Activated B cell treated with CpG ODN at 0.5 μM for 24 hours (primary cell): ENCODE measurements around the gene OR2A14. TPM values are rescaled to one million over a fixed set of nuclear protein-coding genes. Genes with fewer than 3 reads are reported as not detected.

Experiments
- ATAC-seq: fragments of 200-7000 bp; cut with Tn5 transposase; one replicate; pipeline ENCODE4 v1.10.0; 2021; ENCODE audit warnings: low read depth, mild to moderate bottlenecking, moderate library complexity
- CTCF ChIA-PET: fragments of 350-600 bp; sonication (Branson Sonifier 250); formaldehyde crosslinking; loops from one replicate; lab custom pipeline; 2021; ENCODE audit warnings: antibody characterized with exemption; lab: Charles Lee
- POLR2A ChIA-PET: fragments of 350-600 bp; sonication (Branson Sonifier 250); formaldehyde crosslinking; loops from one replicate; lab custom pipeline; 2021; ENCODE audit warnings: antibody characterized with exemption; lab: Charles Lee
- DNase-seq: peaks from one replicate; pipeline ENCODE4 v3.0.0; 2022
- H3K27ac Mint-ChIP-seq: one replicate; pipeline ENCODE4 v1.8.0; 2020; ENCODE audit warnings: mixed read lengths
- H3K27me3 Mint-ChIP-seq: one replicate; pipeline ENCODE4 v1.8.0; 2021; ENCODE audit warnings: mixed read lengths
- H3K36me3 Mint-ChIP-seq: one replicate; pipeline ENCODE4 v1.8.0; 2021; ENCODE audit warnings: low read depth, mixed read lengths
- H3K4me1 Mint-ChIP-seq: one replicate; pipeline ENCODE4 v1.8.0; 2021; ENCODE audit warnings: mixed read lengths
- H3K4me3 Mint-ChIP-seq: one replicate; pipeline ENCODE4 v1.8.0; 2020; ENCODE audit warnings: mild to moderate bottlenecking, mixed read lengths
- H3K9me3 Mint-ChIP-seq: one replicate; pipeline ENCODE4 v1.8.0; 2020; ENCODE audit warnings: mixed read lengths
- intact Hi-C: fragments of 100-400 bp; cut with micrococcal nuclease; formaldehyde crosslinking; loops from one replicate; pipeline ENCODE4 v1.15.1; 2024
- total RNA-seq: library from RNA; stranded (reverse); gene quantifications from 2 replicates; pipeline ENCODE4 v1.2.3, GENCODE V29; 2022
- TF ChIP-seq, protein P1 (sequence below): fragments of 200-600 bp; IDR thresholded peaks from one replicate; pipeline ENCODE4 v1.8.0; 2022; ENCODE audit warnings: antibody characterized with exemption, mild to moderate bottlenecking

Gene OR2A14
- total RNA-seq, 1 donor from 2014 or later, result not detected

DNA sequence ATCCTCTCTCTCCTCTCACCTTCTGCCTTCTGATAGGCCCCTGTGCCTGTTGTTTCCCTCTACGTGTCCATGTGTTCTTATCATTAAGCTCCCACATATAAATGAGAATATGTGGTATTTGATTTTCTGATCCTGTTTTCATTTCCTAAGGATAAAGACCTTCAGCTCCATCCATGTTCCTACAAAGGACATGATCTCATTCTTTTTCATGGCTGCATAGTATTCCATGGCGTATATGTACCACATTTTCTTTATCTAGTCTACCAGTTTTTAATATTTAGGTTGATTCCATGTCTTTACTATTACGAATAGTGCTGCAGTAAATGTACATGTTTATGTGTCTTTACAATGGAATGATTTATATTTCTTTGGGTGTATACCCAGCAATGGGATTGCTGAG lies 32.3 kb upstream of the OR2A14 start:
- no peak for ATAC-seq

DNA sequence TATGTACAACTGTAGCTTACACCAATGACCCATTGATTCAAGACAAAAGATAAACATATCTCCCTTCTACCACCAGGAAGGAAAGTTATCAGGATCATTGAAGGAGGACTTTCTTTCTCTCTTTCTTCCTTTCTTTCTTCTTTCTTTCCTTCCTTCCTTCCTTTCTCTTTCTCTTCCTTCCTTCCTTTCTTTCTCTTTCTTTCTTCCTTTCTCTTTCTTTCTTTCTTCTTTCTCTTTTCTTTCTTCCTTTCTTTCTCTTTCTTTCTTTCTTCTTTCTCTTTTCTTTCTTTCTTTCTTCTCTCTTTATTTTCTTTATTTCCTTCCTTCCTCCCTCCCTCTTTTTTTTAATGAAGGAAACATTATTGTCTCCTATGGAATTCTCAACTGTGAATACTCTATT lies 24.2 kb upstream of the OR2A14 start:
- CTCF ChIA-PET, result no interaction called here
- intact Hi-C loops, result no loop called here
- no peak overlapping the region for H3K27ac Mint-ChIP-seq
- DNase-seq, result no peak
- POLR2A ChIA-PET, result no interaction called here
- H3K4me3 Mint-ChIP-seq, result no peak overlapping the region
- H3K36me3 Mint-ChIP-seq, result no peaks in the 10 kb centered on the region
- H3K9me3 Mint-ChIP-seq, result peaks cover 1% of the 10 kb centered on the region
- peaks cover 9% of the 10 kb centered on the region for H3K27me3 Mint-ChIP-seq
- TF ChIP-seq, protein P1, sequence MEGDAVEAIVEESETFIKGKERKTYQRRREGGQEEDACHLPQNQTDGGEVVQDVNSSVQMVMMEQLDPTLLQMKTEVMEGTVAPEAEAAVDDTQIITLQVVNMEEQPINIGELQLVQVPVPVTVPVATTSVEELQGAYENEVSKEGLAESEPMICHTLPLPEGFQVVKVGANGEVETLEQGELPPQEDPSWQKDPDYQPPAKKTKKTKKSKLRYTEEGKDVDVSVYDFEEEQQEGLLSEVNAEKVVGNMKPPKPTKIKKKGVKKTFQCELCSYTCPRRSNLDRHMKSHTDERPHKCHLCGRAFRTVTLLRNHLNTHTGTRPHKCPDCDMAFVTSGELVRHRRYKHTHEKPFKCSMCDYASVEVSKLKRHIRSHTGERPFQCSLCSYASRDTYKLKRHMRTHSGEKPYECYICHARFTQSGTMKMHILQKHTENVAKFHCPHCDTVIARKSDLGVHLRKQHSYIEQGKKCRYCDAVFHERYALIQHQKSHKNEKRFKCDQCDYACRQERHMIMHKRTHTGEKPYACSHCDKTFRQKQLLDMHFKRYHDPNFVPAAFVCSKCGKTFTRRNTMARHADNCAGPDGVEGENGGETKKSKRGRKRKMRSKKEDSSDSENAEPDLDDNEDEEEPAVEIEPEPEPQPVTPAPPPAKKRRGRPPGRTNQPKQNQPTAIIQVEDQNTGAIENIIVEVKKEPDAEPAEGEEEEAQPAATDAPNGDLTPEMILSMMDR, result no peak
- no peak for ATAC-seq
- H3K4me1 Mint-ChIP-seq, result no peaks in the 10 kb centered on the region

More for the DNA sequence above, 32.3 kb upstream of the OR2A14 start:
- intact Hi-C loops, result no loop called here
- TF ChIP-seq, protein P1, result no peak
- Mint-ChIP-seq H3K4me1 (no peaks in the 10 kb centered on the region), H3K27ac (no peak overlapping the region), H3K9me3 (peaks cover 7% of the 10 kb centered on the region), H3K27me3 (no peaks in the 10 kb centered on the region), H3K4me3 (no peak overlapping the region), H3K36me3 (no peaks in the 10 kb centered on the region)
- ChIA-PET CTCF (no interaction called here), POLR2A (no interaction called here)
- DNase-seq, result no peak

DNA sequence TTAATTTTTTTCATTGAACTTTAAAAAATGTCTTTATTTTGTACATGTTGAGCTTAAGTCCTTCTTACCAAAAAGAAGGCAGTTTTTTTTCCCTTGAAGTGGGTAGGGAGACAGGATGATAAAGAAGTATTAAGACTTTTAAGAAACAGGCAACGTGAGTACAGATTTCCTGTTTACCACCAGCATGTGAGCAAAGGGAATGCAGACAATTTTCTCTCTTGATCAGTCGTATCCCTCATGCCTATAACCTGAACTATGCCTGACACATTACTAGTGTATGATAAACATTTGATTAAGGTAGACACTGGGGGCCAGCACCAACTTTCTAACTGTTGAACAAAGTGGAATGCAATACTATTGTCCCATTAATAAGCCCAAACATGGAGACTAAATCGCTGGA lies 22.4 kb upstream of the OR2A14 start:
- Mint-ChIP-seq H3K27me3 (peaks cover 9% of the 10 kb centered on the region), H3K27ac (no peak overlapping the region), H3K36me3 (no peaks in the 10 kb centered on the region), H3K4me1 (no peaks in the 10 kb centered on the region), H3K4me3 (no peak overlapping the region), H3K9me3 (no peaks in the 10 kb centered on the region)
- intact Hi-C loops, result no loop called here
- no peak for DNase-seq
- ChIA-PET POLR2A (no interaction called here), CTCF (no interaction called here)
- TF ChIP-seq, protein P1, result no peak
- ATAC-seq, result no peak

GRCh38 chr7:144102041-144102440 lies 20.9 kb upstream of the OR2A14 start:
- H3K9me3 Mint-ChIP-seq, result no peaks in the 10 kb centered on the region
- no peak overlapping the region for H3K27ac Mint-ChIP-seq
- TF ChIP-seq, protein P1, result no peak
- ATAC-seq (no peak), DNase-seq (no peak)
- ChIA-PET CTCF (no interaction called here), POLR2A (no interaction called here)
- H3K36me3 Mint-ChIP-seq, result no peaks in the 10 kb centered on the region
- intact Hi-C loops, result no loop called here
- H3K4me3 Mint-ChIP-seq, result no peak overlapping the region
- H3K27me3 Mint-ChIP-seq, result peaks cover 5% of the 10 kb centered on the region
- H3K4me1 Mint-ChIP-seq, result no peaks in the 10 kb centered on the region

GRCh38 chr7:144105211-144105610 lies 17.8 kb upstream of the OR2A14 start:
- Mint-ChIP-seq H3K9me3 (no peaks in the 10 kb centered on the region), H3K4me1 (no peaks in the 10 kb centered on the region), H3K36me3 (no peaks in the 10 kb centered on the region), H3K4me3 (no peak overlapping the region), H3K27me3 (peaks cover 2% of the 10 kb centered on the region), H3K27ac (no peak overlapping the region)
- intact Hi-C loops, result no loop called here
- ATAC-seq (no peak), DNase-seq (no peak)
- POLR2A ChIA-PET, result no interaction called here
- TF ChIP-seq, protein P1, result no peak
- CTCF ChIA-PET, result no interaction called here
